ENCODE measurements around the gene AP2B1. TPM values are rescaled to one million over a fixed set of nuclear protein-coding genes. Genes with fewer than 3 reads are reported as not detected.

Gene AP2B1
- total RNA-seq, 4 donors from 2014 or later = 62.6 to 94.3 (median 79.4) TPM

DNA sequence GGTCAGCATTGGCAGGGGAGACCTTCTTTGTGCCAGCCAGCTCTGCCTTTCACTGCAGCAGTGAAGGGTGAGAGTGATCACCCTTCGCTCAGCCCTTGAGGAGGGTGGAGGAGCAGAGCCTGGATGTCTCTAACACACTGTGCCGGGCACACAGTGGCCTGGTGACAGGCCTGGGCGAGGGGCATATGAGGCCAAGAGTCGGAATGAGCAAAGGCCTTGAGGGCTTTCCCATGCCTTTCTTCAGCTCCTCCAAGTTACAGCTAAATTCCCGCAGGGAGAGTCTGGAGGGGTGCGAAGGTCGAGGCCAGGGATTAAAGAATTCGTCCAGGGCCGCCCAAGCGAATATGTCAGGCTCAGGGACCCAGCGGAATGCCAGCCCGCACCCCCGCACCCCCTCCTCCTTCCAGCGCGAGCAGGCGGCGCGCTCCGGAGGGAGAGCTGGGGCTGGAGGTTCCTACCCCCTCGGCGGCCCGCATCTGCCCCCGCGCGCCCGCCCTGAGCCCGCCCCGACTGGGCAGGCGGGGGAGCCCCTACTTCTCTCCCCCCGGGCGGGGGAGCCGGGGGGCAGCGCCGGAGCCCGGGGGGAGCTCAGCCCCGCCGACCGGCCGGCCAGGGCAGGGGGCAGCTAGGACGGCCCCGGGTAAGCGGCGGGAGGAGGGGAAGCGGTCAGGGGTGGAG, 144.3 kb downstream of the AP2B1 start, which contains the start of gene RASL10B:
Gene RASL10B, plus strand, starts transcription at position 401 of the 678 bp plus-strand sequence. CDS start 3,546 bp downstream, outside the sequence.
- ATAC-seq (ENCODE audit: low FRiP score) (peak; percentile 50), DNase-seq (ENCODE audit: low spot score) (no peak)
- TF ChIP-seq, protein P1, sequence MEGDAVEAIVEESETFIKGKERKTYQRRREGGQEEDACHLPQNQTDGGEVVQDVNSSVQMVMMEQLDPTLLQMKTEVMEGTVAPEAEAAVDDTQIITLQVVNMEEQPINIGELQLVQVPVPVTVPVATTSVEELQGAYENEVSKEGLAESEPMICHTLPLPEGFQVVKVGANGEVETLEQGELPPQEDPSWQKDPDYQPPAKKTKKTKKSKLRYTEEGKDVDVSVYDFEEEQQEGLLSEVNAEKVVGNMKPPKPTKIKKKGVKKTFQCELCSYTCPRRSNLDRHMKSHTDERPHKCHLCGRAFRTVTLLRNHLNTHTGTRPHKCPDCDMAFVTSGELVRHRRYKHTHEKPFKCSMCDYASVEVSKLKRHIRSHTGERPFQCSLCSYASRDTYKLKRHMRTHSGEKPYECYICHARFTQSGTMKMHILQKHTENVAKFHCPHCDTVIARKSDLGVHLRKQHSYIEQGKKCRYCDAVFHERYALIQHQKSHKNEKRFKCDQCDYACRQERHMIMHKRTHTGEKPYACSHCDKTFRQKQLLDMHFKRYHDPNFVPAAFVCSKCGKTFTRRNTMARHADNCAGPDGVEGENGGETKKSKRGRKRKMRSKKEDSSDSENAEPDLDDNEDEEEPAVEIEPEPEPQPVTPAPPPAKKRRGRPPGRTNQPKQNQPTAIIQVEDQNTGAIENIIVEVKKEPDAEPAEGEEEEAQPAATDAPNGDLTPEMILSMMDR (IDR thresholded peaks at IDR 0.05) = no peak

DNA sequence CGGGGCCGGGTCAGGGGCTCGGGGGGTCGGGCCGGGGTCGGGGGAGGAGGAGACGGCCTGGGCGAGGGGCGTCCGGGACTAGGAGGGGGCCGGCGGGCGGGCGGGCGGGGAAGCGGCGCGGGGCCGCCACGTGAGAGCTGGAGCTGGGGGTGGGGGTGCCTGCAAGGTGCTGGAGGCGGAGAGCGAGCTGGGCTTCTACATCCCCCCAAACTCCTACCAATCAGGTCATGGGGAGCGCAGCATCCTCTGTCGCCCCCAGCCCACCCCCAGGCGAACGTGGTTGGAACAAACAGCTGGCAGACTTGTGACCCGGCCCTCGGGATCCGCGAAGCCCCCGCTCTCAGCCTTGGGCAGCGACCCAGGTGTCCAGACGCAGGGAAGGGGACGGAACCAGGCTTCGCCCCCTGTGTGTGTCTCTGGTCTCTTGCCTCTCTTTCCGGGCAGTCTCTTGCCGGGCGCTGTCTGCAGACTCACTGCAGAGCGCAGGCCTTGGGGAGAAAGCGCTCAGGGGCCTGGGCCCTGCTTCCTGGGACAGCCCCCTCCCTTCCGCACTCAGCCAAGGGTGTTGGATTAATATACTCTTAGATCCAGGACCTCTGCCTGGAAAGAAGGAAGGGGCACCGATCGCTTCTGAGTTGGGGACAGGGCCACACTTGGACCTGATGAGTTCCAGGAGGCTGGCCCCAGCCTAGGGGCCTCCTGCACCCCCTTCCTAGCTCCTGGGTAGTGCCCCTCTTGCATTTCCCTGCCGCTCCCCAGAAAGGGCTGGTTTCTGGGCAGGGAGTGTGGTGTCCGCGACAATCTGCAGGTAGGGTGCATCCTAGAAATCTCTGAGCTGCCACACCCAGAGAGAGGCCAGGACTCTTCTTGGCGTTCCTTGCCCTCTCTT, 145.0 kb downstream of the AP2B1 start:
- ATAC-seq (ENCODE audit: low FRiP score) = peak; percentile 37
- DNase-seq (ENCODE audit: low spot score) = no peak
- TF ChIP-seq, protein P1 (IDR thresholded peaks at IDR 0.05) = no peak

DNA sequence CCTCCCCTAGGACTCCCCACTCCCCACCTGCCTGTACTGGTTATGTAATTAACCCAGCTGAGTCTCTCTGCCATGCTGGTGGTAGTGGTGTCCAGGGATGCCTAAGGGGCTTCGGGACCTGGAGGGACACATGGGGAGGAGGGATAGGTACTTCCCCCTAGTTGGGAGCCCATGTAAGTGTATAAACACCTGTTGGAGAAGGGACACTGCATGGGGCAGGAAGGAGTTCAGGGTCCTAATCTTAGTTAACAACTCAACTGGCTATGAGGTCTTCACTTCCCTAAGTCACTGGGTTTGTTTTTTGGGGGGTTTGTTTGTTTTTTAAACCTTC, 145.6 kb downstream of the AP2B1 start:
- no peak for DNase-seq (ENCODE audit: low spot score)
- no peak for ATAC-seq (ENCODE audit: low FRiP score)
- TF ChIP-seq, protein P1 (IDR thresholded peaks at IDR 0.05) = no peak

DNA sequence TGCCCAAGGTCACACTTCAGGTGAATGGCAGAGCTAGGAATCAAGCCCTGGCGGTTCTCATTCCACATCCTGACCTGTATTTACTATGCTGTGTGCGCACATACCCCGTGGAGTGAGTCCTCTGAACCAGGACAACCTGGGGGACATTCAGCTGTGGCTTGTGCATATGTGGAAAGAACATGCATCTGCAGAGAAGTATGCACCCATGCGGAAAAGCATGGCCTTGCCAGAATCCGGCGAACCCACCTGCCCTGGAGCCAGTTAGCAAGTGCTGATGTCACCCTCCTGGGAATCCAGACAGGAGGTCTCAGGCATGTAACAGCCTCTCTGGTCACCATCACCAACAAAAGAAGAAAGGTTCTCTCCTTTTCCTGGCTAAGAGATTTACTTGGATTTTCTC, 146.2 kb downstream of the AP2B1 start:
- DNase-seq (ENCODE audit: low spot score) = no peak
- TF ChIP-seq, protein P1 (IDR thresholded peaks at IDR 0.05) = no peak
- no peak for ATAC-seq (ENCODE audit: low FRiP score)

DNA sequence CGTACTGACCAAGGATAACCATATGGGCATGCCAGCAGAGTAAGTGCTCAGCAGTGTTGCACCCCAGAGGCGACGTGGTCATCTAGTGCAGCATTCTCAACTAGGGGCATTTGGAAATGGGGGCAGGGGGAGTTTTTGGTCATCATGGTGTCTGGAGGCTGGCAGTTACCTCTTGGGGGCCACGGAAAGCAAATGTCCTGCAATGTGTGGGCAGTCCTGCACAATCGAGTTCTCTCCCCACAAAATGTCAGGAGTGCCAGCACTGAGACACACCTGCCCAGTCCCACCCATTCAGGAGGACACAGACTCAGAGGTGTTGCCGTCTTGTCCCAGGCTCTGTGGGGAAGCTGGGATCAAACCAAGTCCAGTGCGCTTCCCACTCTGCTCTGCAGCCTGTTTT, 147.3 kb downstream of the AP2B1 start:
- no peak for DNase-seq (ENCODE audit: low spot score)
- TF ChIP-seq, protein P1 (IDR thresholded peaks at IDR 0.05) = no peak
- no peak for ATAC-seq (ENCODE audit: low FRiP score)

DNA sequence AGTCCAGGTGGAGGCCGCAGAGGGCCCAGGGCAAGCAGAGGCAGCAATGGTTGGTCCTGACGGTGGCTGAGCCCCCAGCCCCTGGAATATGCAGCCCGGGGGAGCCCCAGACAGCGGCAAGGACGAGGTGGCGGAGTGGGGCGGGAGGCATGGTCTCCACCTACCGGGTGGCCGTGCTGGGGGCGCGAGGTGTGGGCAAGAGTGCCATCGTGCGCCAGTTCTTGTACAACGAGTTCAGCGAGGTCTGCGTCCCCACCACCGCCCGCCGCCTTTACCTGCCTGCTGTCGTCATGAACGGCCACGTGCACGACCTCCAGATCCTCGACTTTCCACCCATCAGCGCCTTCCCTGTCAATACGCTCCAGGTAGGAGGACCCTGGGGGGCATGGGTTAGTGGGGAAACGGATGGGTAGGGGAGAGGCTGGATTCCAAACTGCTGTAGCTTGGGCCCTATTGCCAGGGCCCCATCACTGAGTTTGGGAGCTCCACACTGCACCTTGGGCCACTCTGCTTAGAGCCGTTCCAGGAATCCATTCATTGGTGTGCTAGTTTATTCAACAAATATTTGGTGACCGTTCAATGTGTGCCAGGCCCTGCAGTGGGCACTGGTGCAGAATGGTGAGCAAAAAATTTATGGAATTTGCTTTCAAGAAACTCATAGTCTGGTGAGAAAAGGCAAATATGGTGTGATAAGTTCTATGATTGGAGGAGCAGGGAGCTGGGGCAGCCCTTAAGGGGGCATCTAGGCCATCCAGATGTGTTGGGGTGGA, 148.1 kb downstream of the AP2B1 start:
- ATAC-seq (ENCODE audit: low FRiP score) = no peak
- no peak for DNase-seq (ENCODE audit: low spot score)
- TF ChIP-seq, protein P1 (IDR thresholded peaks at IDR 0.05) = no peak

Measured in omental fat pad (tissue), 4 donors.